Measurements from ENCODE around the gene ZSCAN2.
"Not testable (repeated sequence)": the region's sequence is repeated elsewhere in the genome, so short reads cannot be mapped to it uniquely, and the experiment has no call there.

The ZSCAN2 gene

DNA sequence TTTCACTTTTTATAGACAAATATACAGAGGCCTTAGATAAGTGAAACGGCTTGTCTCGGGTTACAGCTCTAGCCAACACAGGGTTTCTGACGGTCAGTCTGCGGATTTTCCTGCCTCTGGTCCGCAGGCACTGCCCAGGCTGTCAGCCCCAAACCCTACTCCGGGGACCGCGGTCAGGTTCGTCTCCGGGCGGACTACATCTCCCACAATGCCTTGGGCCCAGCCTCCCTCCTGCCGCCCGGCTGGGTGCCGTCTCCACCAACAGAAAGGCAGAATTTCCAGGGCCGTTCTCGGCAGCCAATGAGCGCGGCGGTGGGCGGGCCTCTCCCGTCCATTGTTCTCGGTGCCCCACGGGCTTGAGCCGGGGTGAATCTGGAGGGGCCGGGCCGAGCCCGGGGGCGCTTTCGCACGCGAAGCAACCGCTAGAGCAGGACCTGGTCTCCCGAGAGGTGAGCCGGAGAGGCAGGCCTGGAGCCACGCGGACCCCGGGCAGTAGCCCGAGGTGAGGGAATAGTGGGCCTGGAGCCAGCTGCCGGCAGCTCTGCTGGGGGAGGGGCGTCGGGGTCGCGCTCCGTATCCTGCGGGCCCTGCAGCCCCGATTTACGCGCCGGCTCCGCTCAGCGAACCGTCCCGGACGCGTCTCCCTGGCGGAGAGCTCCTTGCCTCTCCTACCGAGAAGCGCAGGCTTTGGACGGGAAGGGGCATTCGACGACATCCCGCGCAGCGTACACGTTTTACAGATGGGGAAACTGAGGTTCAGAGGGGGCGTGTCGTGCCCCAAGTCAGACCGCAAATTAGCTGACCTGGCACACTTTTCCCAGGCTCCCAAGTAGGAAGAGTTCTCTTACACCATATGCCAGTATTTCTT lies at the start of gene ZSCAN2:
Gene ZSCAN2, plus strand, starts transcription at position 323 of the 868 bp plus-strand sequence. CDS start 2,919 bp downstream, outside the sequence.
- peak; percentile 96 for DNase-seq

DNA sequence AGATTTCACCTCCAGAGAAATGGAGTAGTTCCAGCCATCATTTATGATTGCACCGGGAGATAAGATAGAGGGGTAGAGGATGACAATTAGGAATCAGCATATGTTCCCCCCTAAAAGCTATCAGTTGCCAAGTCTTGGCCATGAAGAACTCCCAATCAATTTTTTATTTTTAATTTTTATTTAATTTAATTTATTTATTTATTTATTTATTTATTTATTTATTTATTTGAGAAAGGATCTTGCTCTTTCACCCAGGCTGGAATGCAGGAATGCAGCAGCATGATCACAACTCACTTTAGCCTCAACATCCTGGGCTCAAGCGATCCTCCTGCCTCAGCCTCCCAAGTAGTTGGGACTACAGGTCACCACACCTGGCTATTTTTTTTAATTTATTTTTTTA lies 49.2 kb upstream of the ZSCAN2 start:
- DNase-seq, result not testable (repeated sequence)

DNA sequence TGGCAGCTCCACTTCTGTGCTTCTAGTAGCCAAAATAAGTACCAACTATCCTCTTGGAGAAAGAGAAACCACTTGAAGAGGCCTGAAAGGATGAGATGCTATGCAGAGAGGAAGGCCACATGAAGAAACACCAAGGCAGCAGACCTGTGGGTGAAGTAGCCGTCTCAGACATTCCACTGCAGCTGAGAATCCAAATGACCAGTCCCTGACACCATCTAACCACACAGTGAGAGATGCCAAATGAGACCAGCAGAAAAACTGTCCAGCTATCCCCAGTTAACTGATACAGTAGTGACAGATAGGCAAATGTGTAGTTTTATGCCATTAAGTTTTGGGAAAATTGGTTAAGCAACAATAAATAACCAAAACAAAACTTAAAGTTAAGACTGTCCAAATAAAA lies 47.9 kb upstream of the ZSCAN2 start:
- DNase-seq, result no peak

DNA sequence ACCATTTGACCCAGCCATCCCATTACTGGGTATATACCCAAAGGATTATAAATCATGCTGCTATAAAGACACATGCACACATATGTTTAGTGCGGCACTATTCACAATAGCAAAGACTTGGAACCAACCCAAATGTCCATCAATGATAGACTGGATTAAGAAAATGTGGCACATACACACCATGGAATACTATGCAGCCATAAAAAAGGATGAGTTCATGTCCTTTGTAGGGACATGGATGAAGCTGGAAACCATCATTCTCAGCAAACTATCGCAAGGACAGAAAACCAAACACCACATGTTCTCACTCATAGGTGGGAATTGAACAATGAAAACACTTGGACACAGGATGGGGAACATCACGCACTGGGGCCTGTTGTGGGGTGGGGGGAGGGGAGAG lies 44.1 kb upstream of the ZSCAN2 start:
- DNase-seq, result not testable (repeated sequence)

DNA sequence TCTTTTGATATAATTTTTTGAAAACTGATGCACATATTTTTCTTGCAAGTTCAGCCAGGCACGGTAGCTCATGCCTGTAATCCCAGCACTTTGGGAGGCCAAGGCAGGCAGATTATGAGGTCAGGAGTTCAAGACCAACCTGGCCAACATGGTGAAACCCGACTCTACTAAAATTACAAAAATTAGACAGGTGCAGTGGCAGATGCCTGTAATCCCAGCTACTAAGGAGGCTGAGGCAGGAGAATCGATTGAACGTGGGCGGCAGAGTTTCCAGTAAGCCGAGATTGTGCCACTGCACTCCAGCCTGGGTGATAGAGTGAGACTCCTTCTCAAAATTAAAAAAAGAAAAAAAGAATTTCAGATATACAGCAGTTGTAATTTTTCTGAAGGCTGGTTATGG lies 32.8 kb upstream of the ZSCAN2 start:
- DNase-seq, result not testable (repeated sequence)

DNA sequence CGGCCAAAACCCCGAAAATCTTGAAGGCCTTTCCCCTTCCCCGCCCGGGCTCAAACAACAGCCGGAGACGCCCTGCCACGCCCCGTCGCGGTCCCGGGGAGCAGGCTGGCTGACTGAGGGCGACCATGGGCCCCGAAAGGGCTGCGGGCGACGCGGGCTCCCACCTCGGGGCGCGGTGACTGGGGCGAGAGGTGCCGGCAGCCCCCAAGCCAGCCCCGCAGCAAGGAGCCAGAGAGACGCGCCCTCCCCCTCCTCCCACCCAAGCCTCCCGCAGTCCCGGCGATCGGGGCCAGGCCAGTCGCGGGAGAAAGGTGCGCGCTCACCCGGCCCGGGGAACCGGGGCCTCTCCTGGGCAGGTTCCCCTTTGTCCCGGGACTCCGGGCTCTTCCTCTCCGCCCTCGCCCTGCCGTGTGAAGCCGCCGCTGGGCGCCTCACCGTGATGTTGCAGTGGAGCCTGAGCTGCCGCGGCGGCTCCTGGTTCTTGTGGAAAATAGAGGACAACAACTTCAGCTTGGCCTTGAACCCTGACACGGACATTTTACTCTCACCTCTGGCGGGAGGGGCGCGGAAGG lies 30.6 kb upstream of the ZSCAN2 start:
- DNase-seq, result peak; percentile 73

DNA sequence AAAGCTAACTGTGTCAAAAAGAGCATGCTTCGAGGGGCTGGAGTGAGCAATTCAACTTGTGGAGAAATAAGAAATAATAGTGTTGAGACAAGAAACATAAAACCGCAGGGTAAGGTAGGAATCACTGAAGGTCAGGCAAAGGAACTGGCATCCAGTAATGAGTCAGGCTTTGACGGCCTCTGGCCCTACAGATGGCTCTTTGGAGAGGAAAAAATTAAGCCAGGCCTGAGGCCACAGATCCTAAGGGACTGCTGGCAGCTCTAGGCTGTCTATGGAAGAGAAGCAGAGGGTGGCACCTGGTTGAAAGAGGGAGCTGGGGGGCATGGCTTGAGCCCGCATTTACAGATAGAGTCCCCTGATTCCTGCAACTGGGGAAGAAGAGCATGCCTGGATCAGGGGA lies 28.6 kb upstream of the ZSCAN2 start:
- DNase-seq, result no peak

DNA sequence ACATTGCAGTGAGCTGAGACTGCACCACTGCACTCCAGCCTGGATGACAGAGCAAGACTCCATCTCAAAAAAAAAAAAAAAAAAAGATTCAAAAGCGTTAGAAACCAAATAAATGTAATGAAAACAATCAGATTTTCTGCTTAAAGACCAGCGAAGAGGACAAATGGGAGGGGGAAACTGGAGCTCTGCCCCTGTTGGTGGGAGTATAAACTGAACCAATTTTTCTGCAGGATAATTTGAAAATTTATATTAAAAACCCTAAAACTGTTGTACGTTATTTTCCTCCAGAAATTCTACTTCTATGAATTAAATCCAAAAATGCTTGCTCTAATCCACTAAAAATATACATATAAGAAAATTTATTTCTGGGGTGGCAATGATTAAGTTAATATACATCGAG lies 25.3 kb upstream of the ZSCAN2 start:
- DNase-seq, result no peak

DNA sequence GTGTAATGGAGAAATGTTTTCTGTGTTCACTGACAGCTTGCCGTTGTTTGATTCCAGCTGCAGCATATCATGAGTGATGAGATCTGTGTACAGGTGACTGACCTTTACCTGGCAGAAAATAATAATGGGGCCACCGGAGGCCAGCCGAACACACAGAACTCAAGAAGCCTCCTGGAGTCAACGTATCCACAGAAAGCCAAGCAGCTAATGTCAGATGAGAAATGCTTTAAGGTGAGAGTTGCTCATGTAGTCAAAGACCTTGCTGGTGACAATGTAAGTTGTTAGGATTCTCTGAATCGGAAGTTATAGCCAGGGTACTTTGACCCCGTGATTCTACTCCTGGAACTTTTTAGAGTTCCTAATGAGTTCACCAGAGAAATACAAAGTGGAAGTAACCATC lies 22.9 kb upstream of the ZSCAN2 start:
- not testable (repeated sequence) for DNase-seq

DNA sequence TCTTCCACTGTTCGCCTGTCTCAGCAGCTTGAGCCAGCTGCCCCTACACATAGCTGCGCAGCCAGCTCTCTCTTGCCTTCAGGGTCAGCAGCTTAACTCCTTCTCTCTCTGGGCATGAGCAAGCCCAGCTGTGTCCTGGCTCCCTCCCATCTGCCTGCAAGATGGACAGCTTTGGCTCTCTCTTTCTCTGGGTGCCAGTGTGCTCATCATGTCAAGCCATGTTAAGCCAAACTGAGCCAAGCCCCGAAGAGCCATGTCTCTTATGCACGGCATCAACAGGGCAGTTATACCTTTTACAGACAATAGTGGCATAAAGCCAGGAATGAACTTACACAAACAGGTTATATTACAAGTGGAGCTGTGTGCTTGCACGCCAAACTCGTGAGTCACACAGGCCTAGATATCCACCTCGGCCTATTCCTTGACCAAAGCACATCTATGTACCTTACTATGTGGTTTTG lies 21.5 kb upstream of the ZSCAN2 start:
- peak; percentile 85 for DNase-seq

DNA sequence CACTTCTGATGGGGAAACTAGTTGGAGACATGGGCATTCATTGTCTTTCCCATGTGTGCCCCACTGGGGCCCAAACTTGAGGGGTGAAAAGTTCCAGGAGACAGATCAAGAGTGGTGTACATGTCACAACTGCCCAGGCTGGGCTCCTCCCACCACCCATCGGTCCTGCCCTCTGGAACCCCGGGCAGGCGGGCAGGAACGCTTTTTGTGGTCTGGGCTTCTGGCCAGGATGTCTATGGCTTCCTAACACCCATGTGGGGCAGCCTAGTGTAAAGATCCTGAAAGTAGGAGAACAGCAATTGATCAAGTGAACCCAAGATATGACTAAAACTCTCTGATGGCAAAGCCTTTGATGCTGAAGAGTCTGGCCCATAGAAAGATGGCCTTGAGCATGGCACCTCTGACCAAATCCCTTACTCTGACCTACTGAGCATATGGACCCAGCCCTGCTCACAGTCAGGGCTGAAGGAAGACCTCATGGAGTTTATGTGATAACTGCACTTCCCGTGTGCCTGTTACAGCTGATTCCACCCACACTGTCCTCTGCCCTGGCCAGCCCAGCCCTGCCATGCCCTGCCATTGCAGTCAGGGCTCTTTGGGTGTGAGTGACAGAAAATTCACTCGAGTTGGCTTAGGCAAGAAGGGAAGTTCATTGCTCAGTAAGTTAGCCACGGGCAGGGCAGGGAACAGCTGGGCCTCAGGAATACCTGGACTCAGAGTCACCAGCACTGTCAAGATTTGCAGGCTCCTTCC lies 19.0 kb upstream of the ZSCAN2 start:
- not testable (repeated sequence) for DNase-seq

DNA sequence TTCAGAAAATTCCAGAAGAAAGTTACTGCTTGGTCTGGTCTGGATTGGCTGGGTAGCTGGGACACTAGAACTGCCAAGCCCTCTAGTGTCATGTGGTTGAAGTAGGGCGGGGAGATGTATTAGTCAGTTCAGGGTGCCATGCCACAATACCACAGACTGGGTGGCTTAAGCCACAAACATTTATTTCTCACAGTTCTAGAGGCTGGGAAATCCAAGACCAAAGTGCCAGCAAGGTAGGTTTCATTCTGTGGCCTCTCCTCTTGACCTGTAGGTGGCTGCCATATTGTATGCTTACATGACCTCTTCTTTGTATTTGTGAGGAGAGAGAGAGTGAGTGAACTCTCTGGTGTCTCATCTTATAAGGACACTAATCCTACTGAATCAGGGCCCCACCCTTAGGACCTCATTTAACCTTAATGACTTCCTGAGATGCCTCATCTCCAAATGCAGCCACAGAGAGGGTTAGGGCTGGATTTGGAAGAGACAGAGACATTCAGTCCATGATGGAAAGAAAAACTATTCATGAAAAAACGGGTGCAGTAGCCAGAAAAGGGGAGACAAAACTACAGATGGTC lies 18.1 kb upstream of the ZSCAN2 start:
- no peak for DNase-seq

DNA sequence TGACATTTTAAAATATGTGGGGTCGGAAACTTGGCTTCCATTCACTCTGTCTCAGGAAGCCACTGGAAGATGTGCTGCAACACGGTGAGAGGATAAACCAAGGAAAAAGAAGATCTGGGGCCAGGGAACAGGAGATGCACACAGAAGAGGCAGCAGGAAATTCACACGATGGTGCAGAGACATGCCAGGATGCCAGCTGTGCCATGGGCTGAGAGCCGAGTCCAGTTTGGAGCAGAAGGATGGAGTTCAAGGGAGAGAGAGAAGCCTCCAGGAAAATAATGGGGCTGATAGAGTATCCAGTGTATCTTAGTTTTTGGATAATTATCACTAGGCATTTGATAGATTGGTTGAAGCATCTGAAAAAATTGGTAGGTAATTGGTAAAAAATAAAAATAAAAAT lies 16.9 kb upstream of the ZSCAN2 start:
- not testable (repeated sequence) for DNase-seq

DNA sequence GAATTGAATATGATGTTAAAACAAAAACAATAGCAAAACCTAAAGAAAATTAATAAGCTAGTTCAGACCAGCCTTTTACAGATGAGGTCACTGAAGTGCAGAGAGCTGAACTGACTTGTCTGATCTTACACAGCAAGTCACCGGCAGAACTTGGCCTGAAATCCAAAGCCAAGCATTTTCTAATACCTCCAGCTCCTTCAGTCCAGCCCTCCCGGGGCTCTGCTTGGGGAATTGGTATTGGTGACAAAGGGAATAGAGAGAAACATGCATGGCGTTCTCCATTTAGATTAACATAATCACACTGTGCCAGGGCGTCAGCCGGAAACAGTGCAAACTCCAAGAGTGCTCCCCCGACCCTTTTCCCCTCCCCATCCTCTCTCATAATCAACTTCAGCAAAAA lies 14.1 kb upstream of the ZSCAN2 start:
- no peak for DNase-seq

DNA sequence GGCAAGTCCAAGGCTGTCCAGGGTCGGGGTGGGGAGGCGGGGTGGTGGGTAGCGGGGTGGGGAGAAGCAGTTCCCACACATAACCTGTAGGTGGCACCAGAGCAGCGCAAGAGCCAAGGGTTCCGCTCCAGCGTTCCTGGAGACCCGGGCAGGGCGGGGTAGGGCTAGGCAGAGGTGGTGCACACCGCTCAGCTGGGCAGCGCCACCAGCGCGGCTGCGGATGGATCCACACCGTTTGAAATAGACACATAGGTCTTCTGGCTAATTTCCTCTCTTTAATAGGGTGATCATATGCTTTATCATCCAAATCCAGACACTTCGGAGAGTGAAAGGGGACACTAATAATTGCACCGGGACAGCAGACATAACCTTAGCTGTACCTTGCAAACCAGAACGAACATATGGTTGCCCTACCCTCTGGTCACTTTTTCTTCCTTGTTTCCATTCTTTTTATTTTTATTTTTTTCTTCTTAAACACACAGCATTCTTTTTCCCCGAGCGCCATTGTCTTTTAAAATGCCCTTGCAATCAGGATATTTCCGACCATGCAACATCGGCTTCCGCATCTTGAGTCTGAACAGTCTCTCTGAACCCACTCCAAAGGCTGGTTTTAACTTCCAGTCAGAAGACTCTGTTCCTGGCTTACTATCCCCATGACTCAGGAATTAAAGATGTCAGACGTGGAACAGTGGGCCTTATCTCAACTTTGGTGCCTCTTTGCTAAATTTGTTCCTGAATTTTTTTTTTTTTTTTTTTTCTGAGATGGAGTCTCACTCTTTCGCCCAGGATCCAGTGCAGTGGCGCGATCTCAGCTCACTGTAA lies 12.5 kb upstream of the ZSCAN2 start:
- peak; percentile 93 for DNase-seq

DNA sequence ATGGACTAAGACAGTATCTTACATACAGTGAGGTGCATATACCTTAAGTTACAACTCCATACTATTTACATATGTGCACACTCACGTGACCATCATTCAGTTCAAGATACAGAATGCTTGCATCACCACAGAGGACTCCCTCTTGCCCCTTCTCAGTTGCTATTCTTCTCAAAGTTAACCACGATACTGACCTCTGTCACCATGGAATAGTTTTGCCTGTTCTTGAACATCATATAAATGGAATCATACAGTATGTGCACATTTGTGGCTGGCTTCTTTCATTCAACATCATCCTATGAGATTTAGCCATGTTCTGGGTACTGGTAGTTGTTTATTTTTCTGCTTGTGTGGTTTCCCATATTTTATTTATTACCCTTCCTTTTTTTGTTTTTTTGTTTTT lies 10.4 kb upstream of the ZSCAN2 start:
- DNase-seq, result no peak

DNA sequence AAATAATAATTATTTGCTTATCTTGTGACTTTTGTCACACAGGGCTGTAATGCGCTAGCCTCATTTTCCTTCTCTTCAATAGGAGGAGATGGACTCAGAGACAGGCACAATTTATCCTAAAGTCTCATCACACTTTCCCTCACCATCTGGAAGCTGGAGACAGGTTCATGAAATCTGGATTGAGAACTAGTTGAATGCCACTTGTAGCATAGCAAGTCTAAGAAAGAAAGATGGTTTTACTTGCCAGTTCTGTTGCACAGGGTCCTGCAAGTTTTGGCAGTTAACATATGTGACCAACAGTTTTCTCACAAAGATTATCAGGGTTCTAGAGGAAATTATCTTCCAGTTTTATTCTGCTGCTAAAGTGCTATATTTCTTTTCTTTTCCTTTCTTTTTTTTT lies 9.0 kb upstream of the ZSCAN2 start:
- no peak for DNase-seq

DNA sequence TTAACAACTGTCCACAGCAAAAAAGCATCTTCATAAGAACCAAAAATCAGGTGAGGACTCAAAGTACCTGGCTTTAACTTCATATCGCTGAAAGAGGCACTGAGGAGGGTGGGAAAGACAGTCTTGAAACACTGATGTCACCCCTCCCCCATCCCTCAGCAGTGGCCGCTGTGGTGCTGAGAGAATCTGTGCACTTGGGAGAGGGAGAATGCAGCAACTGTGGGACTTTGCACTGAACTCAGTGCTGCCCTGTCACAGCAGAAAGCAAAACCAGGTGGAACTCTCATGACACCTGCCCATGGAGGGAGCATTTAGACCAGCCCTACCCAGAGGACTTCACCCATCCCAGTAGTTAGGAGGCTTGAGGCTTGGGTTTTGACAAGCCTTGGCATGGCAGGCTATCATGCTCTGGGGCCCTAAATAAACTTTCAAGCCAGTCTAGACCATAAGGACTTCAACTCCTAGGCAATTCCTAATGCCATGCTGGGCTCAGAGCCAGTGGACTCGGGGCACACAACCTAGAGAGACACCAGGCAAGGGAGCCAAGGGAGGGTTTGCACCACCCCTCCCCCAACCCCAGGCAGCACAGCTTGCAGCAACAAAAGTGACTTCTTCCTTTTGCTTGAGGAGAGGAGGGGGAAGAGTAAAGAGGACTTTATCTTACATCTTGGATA lies 6.1 kb upstream of the ZSCAN2 start:
- no peak for DNase-seq

DNA sequence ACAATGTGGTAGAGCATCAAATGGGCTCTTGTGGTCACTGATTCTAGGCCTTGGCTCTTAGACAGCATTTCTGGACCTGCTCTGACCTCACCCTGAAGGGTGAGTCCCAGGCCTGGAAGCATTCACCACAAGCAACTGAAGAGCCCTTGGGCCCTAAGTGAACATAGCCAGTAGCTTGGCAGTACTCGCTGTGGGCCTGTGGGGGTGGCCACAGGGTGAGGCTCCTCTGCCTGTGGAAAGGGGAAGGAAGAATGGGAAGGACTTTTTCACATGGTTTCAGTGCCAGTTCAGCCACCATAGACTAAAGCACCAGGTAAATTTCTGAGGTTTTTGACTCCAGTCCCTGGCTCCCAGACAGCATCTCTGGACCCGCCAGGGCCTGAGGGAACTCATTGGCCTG lies 5.1 kb upstream of the ZSCAN2 start:
- DNase-seq, result no peak

DNA sequence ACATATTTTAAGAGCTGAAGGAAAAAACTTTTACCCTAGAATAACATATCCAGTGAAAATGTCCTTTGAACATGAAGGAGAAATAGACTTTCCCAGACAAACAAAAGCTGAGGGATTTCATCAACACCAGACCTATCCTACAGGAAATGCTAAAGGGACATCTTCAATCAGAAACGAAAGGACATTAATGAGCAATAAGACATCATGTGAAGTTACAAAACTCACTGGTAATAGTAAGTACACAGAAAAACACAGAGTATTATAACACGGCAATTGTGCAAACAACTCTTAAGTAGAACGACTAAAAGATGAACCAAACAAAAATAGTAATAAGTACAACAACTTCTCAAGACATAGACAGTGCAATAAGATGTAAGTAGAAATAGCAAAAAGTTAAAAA lies 3.5 kb upstream of the ZSCAN2 start:
- no peak for DNase-seq

DNA sequence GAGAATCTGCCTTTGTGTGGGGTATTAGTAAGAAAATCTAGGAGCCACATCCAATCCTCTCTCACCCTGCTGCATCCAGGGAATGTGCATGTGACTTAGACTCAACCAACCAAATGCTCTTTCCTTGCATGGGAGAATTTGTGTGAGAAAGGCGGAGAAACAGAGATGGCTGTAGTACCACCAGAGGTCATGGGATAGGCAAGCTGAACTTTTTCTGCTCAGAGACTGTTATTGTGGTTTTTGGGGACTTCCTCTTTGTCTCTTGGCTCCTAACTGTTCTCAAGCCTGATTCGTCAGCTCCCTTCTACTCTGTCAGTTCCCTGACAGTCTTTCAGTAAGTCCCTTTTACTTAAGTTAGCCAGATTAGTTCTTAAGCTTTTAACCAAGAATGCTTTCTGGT lies 2.6 kb upstream of the ZSCAN2 start:
- DNase-seq, result no peak

DNA sequence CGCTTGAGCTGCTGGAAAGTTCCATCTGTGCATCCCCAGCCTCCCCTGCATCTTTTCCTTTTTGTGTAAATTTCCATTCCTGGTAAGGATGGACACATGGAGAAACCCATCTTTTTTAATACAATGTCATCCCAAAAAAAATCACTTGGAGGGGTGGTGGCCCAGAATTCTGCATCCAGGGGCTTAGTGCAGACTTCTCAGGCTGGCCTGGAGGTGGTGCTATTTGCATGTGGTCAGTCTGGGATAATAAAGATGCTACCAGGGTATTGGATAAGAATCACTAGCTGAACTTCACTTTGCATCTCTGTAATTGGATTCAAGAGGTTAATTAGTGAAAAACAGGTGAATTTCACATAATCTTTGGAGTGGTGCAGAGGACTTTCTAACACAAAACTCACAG lies 1.8 kb upstream of the ZSCAN2 start:
- peak; percentile 68 for DNase-seq
